Fibroblast of lung (primary cell): ENCODE measurements around the gene TVP23C. TPM values are rescaled to one million over a fixed set of nuclear protein-coding genes. Genes with fewer than 3 reads are reported as not detected.

ENCODE experiments used
- DNase-seq, 2 donors: peaks; one replicate each; pipeline versions ENCODE4 v3.0.0 to v3.0.0-alpha.2; 2010; ENCODE audit warnings: low read depth in 2 of 2
- H2AFZ ChIP-seq: 2 replicates; pipeline ENCODE4 v1.5.1; 2012; ENCODE audit warnings: low read length, control low read depth, inconsistent platforms
- H3K27ac ChIP-seq: 2 replicates; pipeline ENCODE4 v1.5.1; 2011; ENCODE audit warnings: low read length, control low read depth; ENCODE audit not compliant: insufficient read depth
- H3K27me3 ChIP-seq: 2 replicates; pipeline ENCODE4 v1.5.1; 2011; ENCODE audit warnings: mild to moderate bottlenecking, low read length; ENCODE audit not compliant: control insufficient read depth, insufficient read depth
- H3K36me3 ChIP-seq: 2 replicates; pipeline ENCODE4 v1.5.1; 2011; ENCODE audit warnings: low read length; ENCODE audit not compliant: control insufficient read depth, insufficient read depth
- H3K4me1 ChIP-seq: 2 replicates; pipeline ENCODE4 v1.5.1; 2011; ENCODE audit warnings: low read length; ENCODE audit not compliant: control insufficient read depth, insufficient read depth; ENCODE audit errors: extremely low read depth
- H3K4me2 ChIP-seq: 2 replicates; pipeline ENCODE4 v1.5.1; 2011; ENCODE audit warnings: low read length, control low read depth; ENCODE audit not compliant: insufficient read depth; ENCODE audit errors: extremely low read depth
- H3K4me3 ChIP-seq, 4 experiments: fragments of 200-600 bp in 1 of 4; sonication (generic) in 1 of 4; replicated peaks in 1 of 4; 2 replicates each; pipeline ENCODE4 v1.5.1; 2011 to 2016; ENCODE audit warnings: low read length in 4 of 4, low read depth in 3 of 4, mild to moderate bottlenecking in 3 of 4, control low read depth in 2 of 4, inconsistent platforms in 1 of 4, mixed read lengths in 1 of 4; ENCODE audit not compliant: insufficient read depth in 1 of 4; ENCODE audit errors: control extremely low read depth in 1 of 4
- H3K79me2 ChIP-seq: 2 replicates; pipeline ENCODE4 v1.5.1; 2012; ENCODE audit warnings: mild to moderate bottlenecking, low read length, inconsistent platforms; ENCODE audit not compliant: control insufficient read depth, insufficient read depth
- H3K9ac ChIP-seq: 2 replicates; pipeline ENCODE4 v1.5.1; 2011; ENCODE audit warnings: mild to moderate bottlenecking, low read length, control low read depth; ENCODE audit not compliant: insufficient read depth
- H3K9me3 ChIP-seq: 2 replicates; pipeline ENCODE4 v1.5.1; 2012; ENCODE audit warnings: low read depth, low read length; ENCODE audit not compliant: control insufficient read depth, insufficient read depth
- H4K20me1 ChIP-seq: 2 replicates; pipeline ENCODE4 v1.5.1; 2011; ENCODE audit warnings: low read length; ENCODE audit not compliant: control insufficient read depth, insufficient read depth; ENCODE audit errors: extremely low read depth
- EZH2 ChIP-seq: IDR thresholded peaks from 2 replicates; pipeline ENCODE4 v1.5.1; 2012; ENCODE audit warnings: low read length, control low read depth, mild to moderate bottlenecking; ENCODE audit errors: missing control alignments
- polyA plus RNA-seq, 2 donors: library from polyadenylated mRNA; depleted of rRNA in 1 of 2; stranded (reverse) in 1 of 2; unstranded in 1 of 2; fragments of >200 nt; gene quantifications; 2 replicates each; pipeline ENCODE4 v1.2.1, GENCODE V29; 2011 to 2012; ENCODE audit warnings: missing spikeins in 1 of 2
- total RNA-seq: library from RNA; depleted of rRNA; stranded (reverse); fragments of >200 nt; gene quantifications from 2 replicates; pipeline ENCODE4 v1.2.1, GENCODE V29; 2014
- TF ChIP-seq, protein P1 (sequence below), 2 donors: IDR thresholded peaks in 1 of 2; conservative IDR thresholded peaks in 1 of 2; 1 replicate in 1 of 2; 2 replicates in 1 of 2; pipeline ENCODE4 v1.5.1; 2011 to 2012; ENCODE audit warnings: low read length in 2 of 2, control low read depth in 1 of 2, inconsistent platforms in 1 of 2, low read depth in 1 of 2, mild to moderate bottlenecking in 1 of 2

TVP23C gene
- total and polyA plus RNA-seq, 2 donors (not counting 1 experiment from before 2014, with no cell fraction given): 7.0 to 25.1 TPM

DNA sequence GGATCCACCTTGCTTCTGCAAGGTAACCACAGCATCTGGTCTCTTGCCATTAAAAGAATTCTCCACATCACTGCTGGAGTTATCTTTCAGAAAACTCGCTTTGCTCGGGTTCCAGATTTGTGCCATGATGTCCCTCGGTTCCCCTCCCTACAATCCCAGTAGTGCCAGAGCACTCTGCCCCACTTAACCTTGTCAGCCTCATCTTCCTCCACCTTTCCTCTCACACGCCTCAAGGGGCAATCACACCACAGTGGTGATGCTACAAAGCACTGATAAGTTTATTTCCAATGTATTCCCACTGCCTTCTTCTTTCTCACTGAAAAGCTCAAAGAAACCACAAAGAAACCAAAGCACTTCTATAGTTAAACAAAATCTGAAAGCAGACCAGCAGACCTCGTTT, 84.4 kb downstream of the TVP23C start:
- no peak overlapping the region for H2AFZ ChIP-seq
- no peaks in the 10 kb centered on the region for H3K9me3 ChIP-seq
- no peak overlapping the region for H3K9ac ChIP-seq
- peaks cover 6% of the 10 kb centered on the region for H3K4me1 ChIP-seq
- no peaks in the 10 kb centered on the region for H3K79me2 ChIP-seq
- TF ChIP-seq, protein P1, sequence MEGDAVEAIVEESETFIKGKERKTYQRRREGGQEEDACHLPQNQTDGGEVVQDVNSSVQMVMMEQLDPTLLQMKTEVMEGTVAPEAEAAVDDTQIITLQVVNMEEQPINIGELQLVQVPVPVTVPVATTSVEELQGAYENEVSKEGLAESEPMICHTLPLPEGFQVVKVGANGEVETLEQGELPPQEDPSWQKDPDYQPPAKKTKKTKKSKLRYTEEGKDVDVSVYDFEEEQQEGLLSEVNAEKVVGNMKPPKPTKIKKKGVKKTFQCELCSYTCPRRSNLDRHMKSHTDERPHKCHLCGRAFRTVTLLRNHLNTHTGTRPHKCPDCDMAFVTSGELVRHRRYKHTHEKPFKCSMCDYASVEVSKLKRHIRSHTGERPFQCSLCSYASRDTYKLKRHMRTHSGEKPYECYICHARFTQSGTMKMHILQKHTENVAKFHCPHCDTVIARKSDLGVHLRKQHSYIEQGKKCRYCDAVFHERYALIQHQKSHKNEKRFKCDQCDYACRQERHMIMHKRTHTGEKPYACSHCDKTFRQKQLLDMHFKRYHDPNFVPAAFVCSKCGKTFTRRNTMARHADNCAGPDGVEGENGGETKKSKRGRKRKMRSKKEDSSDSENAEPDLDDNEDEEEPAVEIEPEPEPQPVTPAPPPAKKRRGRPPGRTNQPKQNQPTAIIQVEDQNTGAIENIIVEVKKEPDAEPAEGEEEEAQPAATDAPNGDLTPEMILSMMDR (conservative IDR thresholded peaks at IDR 0.05 in 1 of 2, IDR thresholded peaks at IDR 0.05 in 1 of 2; ENCODE audit: low read depth in 1 of 2, low read length in 2 of 2): no peak
- no peak for TF ChIP-seq EZH2
- no peaks in the 10 kb centered on the region for H4K20me1 ChIP-seq
- no peak overlapping the region for H3K4me2 ChIP-seq
- H3K27me3 ChIP-seq: no peaks in the 10 kb centered on the region
- no peak overlapping the region for H3K4me3 ChIP-seq
- H3K27ac ChIP-seq: no peak overlapping the region
- H3K36me3 ChIP-seq: no peaks in the 10 kb centered on the region
- DNase-seq: no peak

GRCh38 chr17:15475631-15476354, 87.5 kb downstream of the TVP23C start:
- H3K27ac ChIP-seq: no peak overlapping the region
- DNase-seq: peak; percentile 67 to 74
- H3K4me3 ChIP-seq: no peak overlapping the region

GRCh38 chr17:15472891-15473290, 90.4 kb downstream of the TVP23C start:
- no peaks in the 10 kb centered on the region for H3K27me3 ChIP-seq
- no peaks in the 10 kb centered on the region for H4K20me1 ChIP-seq
- H3K27ac ChIP-seq: no peak overlapping the region
- H3K9me3 ChIP-seq: no peaks in the 10 kb centered on the region
- peaks cover 2% of the 10 kb centered on the region for H3K4me1 ChIP-seq
- no peak overlapping the region for H3K4me3 ChIP-seq
- H3K36me3 ChIP-seq: no peaks in the 10 kb centered on the region
- no peak for DNase-seq
- H3K9ac ChIP-seq: no peak overlapping the region
- H2AFZ ChIP-seq: no peak overlapping the region
- TF ChIP-seq EZH2: no peak
- TF ChIP-seq, protein P1 (conservative IDR thresholded peaks at IDR 0.05 in 1 of 2, IDR thresholded peaks at IDR 0.05 in 1 of 2; ENCODE audit: low read depth in 1 of 2, low read length in 2 of 2): no peak
- no peaks in the 10 kb centered on the region for H3K79me2 ChIP-seq
- no peak overlapping the region for H3K4me2 ChIP-seq

More at GRCh38 chr17:15475631-15476354, 87.5 kb downstream of the TVP23C start:
- Histone ChIP-seq H3K4me2 (no peak overlapping the region), H3K9ac (no peak overlapping the region), H3K27me3 (no peaks in the 10 kb centered on the region), H2AFZ (no peak overlapping the region), H3K36me3 (no peaks in the 10 kb centered on the region), H3K79me2 (no peaks in the 10 kb centered on the region), H4K20me1 (no peaks in the 10 kb centered on the region), H3K4me1 (peaks cover 6% of the 10 kb centered on the region), H3K9me3 (no peaks in the 10 kb centered on the region)
- TF ChIP-seq EZH2: no peak
- TF ChIP-seq, protein P1 (conservative IDR thresholded peaks at IDR 0.05 in 1 of 2, IDR thresholded peaks at IDR 0.05 in 1 of 2; ENCODE audit: low read depth in 1 of 2, low read length in 2 of 2): no peak
